COR-L47 (cell line): ENCODE measurements around the gene ERP44.
"Not testable (repeated sequence)": the region's sequence is repeated elsewhere in the genome, so short reads cannot be mapped to it uniquely, and the experiment has no call there.

Experiments
- DNase-seq: peaks from one replicate; lab custom pipeline; 2025; lab: John Stamatoyannopoulos, UW

The ERP44 gene

GRCh38 chr9:100098887-100099721 lies at the start of gene ERP44, which contains the start of gene INVS:
Gene ERP44, minus strand, starts transcription at chr9:100099000. Its CDS starts 160 bp downstream, at chr9:100098840.
Gene INVS, plus strand, starts transcription at chr9:100099243. Its CDS starts 5,279 bp downstream, at chr9:100104522.
- DNase-seq: peak; percentile 98

GRCh38 chr9:100145976-100146375 lies 47.2 kb upstream of the ERP44 start:
- DNase-seq: not testable (repeated sequence)

GRCh38 chr9:100145167-100145934 lies 46.6 kb upstream of the ERP44 start:
- not testable (repeated sequence) for DNase-seq

GRCh38 chr9:100141862-100142261 lies 43.1 kb upstream of the ERP44 start:
- DNase-seq: not testable (repeated sequence)

GRCh38 chr9:100140303-100140702 lies 41.5 kb upstream of the ERP44 start:
- DNase-seq: not testable (repeated sequence)

- DNase-seq: not testable (repeated sequence)
Observed at GRCh38 chr9:100136799-100137198, 38.0 kb upstream of the ERP44 start.

GRCh38 chr9:100134731-100135130 lies 35.9 kb upstream of the ERP44 start:
- no peak for DNase-seq

GRCh38 chr9:100131875-100132430 lies 33.2 kb upstream of the ERP44 start:
- no peak for DNase-seq

- DNase-seq: no peak
Observed at GRCh38 chr9:100131216-100131615, 32.4 kb upstream of the ERP44 start.

- no peak for DNase-seq
Observed at GRCh38 chr9:100129772-100130171, 31.0 kb upstream of the ERP44 start.

- DNase-seq: no peak
Observed at GRCh38 chr9:100126423-100126822, 27.6 kb upstream of the ERP44 start.

GRCh38 chr9:100125910-100126309 lies 27.1 kb upstream of the ERP44 start:
- no peak for DNase-seq

GRCh38 chr9:100125236-100125635 lies 26.4 kb upstream of the ERP44 start:
- DNase-seq: no peak

- no peak for DNase-seq
Observed at GRCh38 chr9:100120286-100120685, 21.5 kb upstream of the ERP44 start.

- DNase-seq: no peak
Observed at GRCh38 chr9:100117316-100117715, 18.5 kb upstream of the ERP44 start.

GRCh38 chr9:100112677-100113336 lies 14.0 kb upstream of the ERP44 start:
- DNase-seq: no peak

GRCh38 chr9:100111235-100111634 lies 12.4 kb upstream of the ERP44 start:
- DNase-seq: no peak

GRCh38 chr9:100108559-100108958 lies 9.8 kb upstream of the ERP44 start:
- DNase-seq: no peak

- no peak for DNase-seq
Observed at GRCh38 chr9:100106616-100107015, 7.8 kb upstream of the ERP44 start.

- DNase-seq: no peak
Observed at GRCh38 chr9:100105861-100106260, 7.1 kb upstream of the ERP44 start.

GRCh38 chr9:100104314-100104713 lies 5.5 kb upstream of the ERP44 start:
- no peak for DNase-seq

GRCh38 chr9:100101608-100102007 lies 2.8 kb upstream of the ERP44 start:
- no peak for DNase-seq
